HepG2 (cell line): ENCODE results near the gene SRC. TPM values are rescaled to one million over a fixed set of nuclear protein-coding genes. Genes with fewer than 3 reads are reported as not detected.

Experiments
- CREM ChIP-seq, 2 experiments: sonication (generic) in 1 of 2; formaldehyde crosslinking in 1 of 2; IDR thresholded peaks; 2 replicates each; pipeline versions ENCODE4 v1.4.0 to v1.6.1; 2016 to 2020; ENCODE audit warnings: antibody characterized with exemption in 1 of 2, mild to moderate bottlenecking in 1 of 2, missing genetic modification reagents in 1 of 2
- GLI4 ChIP-seq: sonication (generic); formaldehyde crosslinking; IDR thresholded peaks from 2 replicates; pipeline ENCODE4 v1.5.1; 2020; ENCODE audit warnings: missing genetic modification reagents, mild to moderate bottlenecking, moderate library complexity, borderline replicate concordance
- HIVEP1 ChIP-seq: sonication (generic); formaldehyde crosslinking; IDR thresholded peaks from 2 replicates; pipeline ENCODE4 v1.4.0; 2020; ENCODE audit warnings: mild to moderate bottlenecking, missing genetic modification reagents
- HNF4A ChIP-seq: sonication (generic); formaldehyde crosslinking; IDR thresholded peaks from 2 replicates; pipeline ENCODE4 v1.4.0; 2020; ENCODE audit warnings: missing genetic modification reagents
- KMT2A ChIP-seq: sonication (generic); formaldehyde crosslinking; IDR thresholded peaks from 2 replicates; pipeline ENCODE4 v1.4.0; 2020; ENCODE audit warnings: missing genetic modification reagents
- LCORL ChIP-seq, 2 experiments: fragments of 450-650 bp in 1 of 2; sonication (generic) in 1 of 2; formaldehyde crosslinking in 1 of 2; IDR thresholded peaks; 2 replicates each; pipeline versions ENCODE4 v1.5.0 to v1.6.1; 2017 to 2020; ENCODE audit warnings: antibody characterized with exemption in 1 of 2, missing genetic modification reagents in 1 of 2
- MAFK ChIP-seq, 2 experiments: IDR thresholded peaks in 1 of 2; conservative IDR thresholded peaks in 1 of 2; 2 replicates each; pipeline ENCODE4 v1.6.1; 2011; ENCODE audit warnings: improper control_type of control experiment in 2 of 2, low read length in 2 of 2
- MXD4 ChIP-seq: IDR thresholded peaks from 2 replicates; pipeline ENCODE4 v1.6.1; 2016; ENCODE audit warnings: mild to moderate bottlenecking, missing biosample characterization, missing genetic modification reagents
- NCOA2 ChIP-seq: sonication (generic); formaldehyde crosslinking; IDR thresholded peaks from 2 replicates; pipeline ENCODE4 v1.8.0; 2022; ENCODE audit warnings: inconsistent platforms
- PCBP1 ChIP-seq: fragments of 200-400 bp; formaldehyde crosslinking; IDR thresholded peaks from 2 replicates; pipeline ENCODE4 v1.6.1; 2017; ENCODE audit warnings: mild to moderate bottlenecking, low read depth, low read length, borderline replicate concordance
- PTBP1 ChIP-seq: fragments of 200-400 bp; formaldehyde crosslinking; IDR thresholded peaks from 2 replicates; pipeline ENCODE4 v1.6.1; 2018; ENCODE audit warnings: low read length, low read depth; ENCODE audit not compliant: poor library complexity, severe bottlenecking
- RBM39 ChIP-seq: fragments of 200-400 bp; formaldehyde crosslinking; IDR thresholded peaks from one replicate; pipeline ENCODE4 v1.6.1; 2018; ENCODE audit warnings: antibody characterized with exemption, mild to moderate bottlenecking, low read depth, low read length; ENCODE audit not compliant: poor library complexity, severe bottlenecking
- REXO4 ChIP-seq: sonication (generic); formaldehyde crosslinking; IDR thresholded peaks from 2 replicates; pipeline ENCODE4 v1.8.0; 2022; ENCODE audit warnings: missing genetic modification reagents, mild to moderate bottlenecking, borderline replicate concordance
- ZMYM3 ChIP-seq: sonication (generic); formaldehyde crosslinking; IDR thresholded peaks from 2 replicates; pipeline ENCODE4 v1.5.1; 2020; ENCODE audit warnings: mild to moderate bottlenecking, missing genetic modification reagents
- ZNF326 ChIP-seq: sonication (generic); formaldehyde crosslinking; IDR thresholded peaks from 2 replicates; pipeline ENCODE4 v1.4.0; 2020; ENCODE audit warnings: missing genetic modification reagents, borderline replicate concordance
- ZNF383 ChIP-seq: sonication (generic); formaldehyde crosslinking; IDR thresholded peaks from 2 replicates; pipeline ENCODE4 v1.4.0; 2020; ENCODE audit warnings: missing genetic modification reagents, mild to moderate bottlenecking, borderline replicate concordance
- ZNF780A ChIP-seq: sonication (generic); formaldehyde crosslinking; IDR thresholded peaks from 2 replicates; pipeline ENCODE4 v1.8.0; 2022; ENCODE audit warnings: mild to moderate bottlenecking, missing genetic modification reagents, moderate library complexity
- polyA plus RNA-seq, 8 experiments: library from polyadenylated mRNA; depleted of rRNA in 3 of 8; stranded (reverse) in 7 of 8; unstranded in 1 of 8; fragments of >200 nt; fragmentation: Illumina TruSeq in 4 of 8; extraction: Trizol in 4 of 8; gene quantifications; 2 replicates each; pipeline versions ENCODE4 v1.2.1 to v1.2.3, GENCODE V29; 2011 to 2016; ENCODE audit warnings: low read depth in 4 of 8, missing spikeins in 1 of 8, mixed read lengths in 1 of 8; ENCODE audit not compliant: insufficient read depth in 1 of 8
- total RNA-seq, 5 experiments: library from RNA; depleted of rRNA; stranded (reverse); fragments of >200 nt; fragmentation: Illumina TruSeq; extraction: Trizol; gene quantifications; 2 replicates each; pipeline ENCODE4 v1.2.3, GENCODE V29; 2016; ENCODE audit warnings: low read depth in 1 of 5
- TF ChIP-seq, protein P1 (sequence below): sonication (generic); formaldehyde crosslinking; IDR thresholded peaks from 2 replicates; pipeline ENCODE4 v1.4.0; 2020; ENCODE audit warnings: mild to moderate bottlenecking, missing genetic modification reagents
- TF ChIP-seq, protein P2 (sequence below): sonication (generic); formaldehyde crosslinking; IDR thresholded peaks from 2 replicates; pipeline ENCODE4 v1.8.1; 2022; ENCODE audit warnings: mild to moderate bottlenecking, missing genetic modification reagents

The SRC gene
- total and polyA plus RNA-seq, 2 of the 13 experiments (the other 11 are each of a cell fraction or from before 2014, with no cell fraction given): 54.7 to 192 TPM

DNA sequence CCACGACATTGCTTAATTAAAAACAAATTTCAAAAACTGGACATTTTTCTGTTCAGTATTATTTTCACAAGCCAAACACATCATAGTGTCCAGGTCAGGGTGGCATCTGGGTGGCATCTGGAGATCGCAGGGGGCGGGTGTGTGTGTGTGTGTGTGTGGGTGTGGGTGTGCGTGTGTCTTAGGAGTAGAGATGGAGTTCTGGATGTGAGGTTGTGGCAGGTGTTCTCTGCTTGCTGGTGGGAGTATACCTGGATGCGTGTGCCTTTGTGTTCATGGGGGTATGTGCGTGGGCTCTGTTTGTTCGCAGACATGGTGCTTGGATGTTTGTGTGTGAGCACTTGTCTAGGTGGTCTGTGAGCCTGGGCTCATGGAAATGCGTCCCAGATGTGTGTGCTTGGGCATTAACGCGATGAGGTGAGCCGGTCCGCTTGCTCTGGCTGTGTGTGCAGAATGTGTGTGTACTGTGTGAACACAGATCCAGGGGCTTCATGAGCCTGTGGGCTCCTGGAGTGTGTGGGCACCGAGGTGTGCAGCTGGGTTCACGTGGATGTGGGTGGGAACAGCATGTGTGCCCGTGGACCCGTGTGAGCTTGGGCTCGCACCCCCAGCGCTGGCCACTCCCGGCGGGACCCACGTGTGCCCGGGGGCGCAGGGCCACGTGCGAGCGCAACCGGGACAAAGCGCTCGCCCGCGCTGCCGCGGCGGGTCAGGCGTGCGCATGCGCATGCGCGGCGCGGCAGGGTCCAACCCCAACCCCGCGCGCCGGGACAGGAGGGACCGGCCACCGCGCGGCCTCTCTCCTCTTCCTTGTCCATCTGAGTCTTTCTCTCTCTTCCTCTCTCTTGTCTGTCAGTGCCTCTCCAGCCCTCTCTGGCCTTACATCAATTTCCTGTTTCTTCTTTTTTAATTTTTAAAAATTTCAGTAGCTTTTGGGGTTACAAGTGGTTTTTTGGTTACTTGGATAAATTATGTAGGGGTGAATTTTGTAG is 60.4 kb downstream of the SRC start (continued):
- TF ChIP-seq, protein P1, sequence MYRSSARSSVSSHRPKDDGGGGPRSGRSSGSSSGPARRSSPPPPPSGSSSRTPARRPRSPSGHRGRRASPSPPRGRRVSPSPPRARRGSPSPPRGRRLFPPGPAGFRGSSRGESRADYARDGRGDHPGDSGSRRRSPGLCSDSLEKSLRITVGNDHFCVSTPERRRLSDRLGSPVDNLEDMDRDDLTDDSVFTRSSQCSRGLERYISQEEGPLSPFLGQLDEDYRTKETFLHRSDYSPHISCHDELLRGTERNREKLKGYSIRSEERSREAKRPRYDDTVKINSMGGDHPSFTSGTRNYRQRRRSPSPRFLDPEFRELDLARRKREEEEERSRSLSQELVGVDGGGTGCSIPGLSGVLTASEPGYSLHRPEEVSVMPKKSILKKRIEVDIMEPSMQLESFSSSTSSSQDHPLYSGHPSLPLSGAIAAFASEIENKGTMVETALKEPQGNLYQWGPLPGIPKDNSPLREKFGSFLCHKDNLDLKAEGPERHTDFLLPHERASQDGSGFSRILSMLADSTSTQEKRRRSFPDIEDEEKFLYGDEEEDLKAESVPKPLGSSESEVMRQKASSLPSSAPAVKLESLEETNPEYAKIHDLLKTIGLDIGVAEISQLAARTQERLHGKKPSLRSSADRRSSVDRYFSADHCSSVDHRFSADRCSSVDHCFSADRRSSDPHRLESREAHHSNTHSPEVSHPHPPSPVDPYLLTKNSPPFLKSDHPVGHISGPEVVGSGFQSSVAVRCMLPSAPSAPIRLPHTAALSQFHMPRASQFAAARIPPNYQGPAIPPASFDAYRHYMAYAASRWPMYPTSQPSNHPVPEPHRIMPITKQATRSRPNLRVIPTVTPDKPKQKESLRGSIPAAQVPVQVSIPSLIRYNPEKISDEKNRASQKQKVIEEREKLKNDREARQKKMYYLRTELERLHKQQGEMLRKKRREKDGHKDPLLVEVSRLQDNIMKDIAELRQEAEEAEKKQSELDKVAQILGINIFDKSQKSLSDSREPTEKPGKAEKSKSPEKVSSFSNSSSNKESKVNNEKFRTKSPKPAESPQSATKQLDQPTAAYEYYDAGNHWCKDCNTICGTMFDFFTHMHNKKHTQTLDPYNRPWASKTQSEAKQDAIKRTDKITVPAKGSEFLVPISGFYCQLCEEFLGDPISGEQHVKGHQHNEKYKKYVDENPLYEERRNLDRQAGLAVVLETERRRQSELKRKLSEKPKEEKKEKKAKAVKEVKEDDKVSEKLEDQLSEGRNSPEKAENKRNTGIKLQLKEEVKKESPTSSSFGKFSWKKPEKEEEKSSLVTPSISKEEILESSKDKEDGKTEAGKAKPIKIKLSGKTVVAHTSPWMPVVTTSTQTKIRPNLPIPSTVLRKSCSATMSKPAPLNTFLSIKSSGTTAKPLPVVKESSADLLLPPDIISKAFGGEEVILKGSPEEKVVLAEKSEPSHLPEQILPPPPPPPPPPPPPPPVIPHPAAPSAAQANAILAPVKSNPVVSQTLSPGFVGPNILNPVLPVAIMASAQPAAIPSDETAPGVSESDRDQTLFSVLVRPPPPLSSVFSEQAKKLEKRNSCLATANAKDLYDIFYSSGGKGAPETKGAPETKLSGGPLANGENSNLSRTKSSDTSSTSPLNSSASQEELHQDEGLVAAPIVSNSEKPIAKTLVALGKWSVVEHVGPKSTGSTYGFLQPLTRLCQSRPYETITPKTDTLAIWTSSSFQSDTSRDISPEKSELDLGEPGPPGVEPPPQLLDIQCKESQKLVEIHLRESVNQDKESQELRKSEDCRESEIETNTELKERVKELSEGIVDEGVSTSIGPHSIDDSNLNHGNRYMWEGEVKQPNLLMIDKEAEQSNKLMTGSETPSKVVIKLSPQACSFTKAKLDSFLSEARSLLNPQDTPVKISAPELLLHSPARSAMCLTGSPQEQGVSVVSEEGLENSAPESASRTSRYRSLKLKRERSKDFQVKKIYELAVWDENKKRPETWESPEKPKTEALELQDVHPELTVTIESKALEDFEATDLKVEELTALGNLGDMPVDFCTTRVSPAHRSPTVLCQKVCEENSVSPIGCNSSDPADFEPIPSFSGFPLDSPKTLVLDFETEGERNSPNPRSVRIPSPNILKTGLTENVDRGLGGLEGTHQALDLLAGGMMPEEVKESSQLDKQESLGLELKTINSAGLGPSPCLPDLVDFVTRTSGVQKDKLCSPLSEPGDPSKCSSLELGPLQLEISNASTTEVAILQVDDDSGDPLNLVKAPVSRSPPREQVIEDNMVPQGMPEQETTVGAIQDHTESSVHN: peak; percentile 99
- TF ChIP-seq RBM39 (peak; percentile 83), NCOA2 (CRISPR knock-in tag) (peak; percentile 43; the same call in 1 of the 2 replicates), KMT2A (no peak), MAFK (conservative IDR thresholded peaks at IDR 0.05 in 1 of 2, IDR thresholded peaks at IDR 0.05 in 1 of 2; ENCODE audit: low read length in 2 of 2) (no peak), MXD4 (CRISPR knock-in tag) (peak; percentile 98), GLI4 (CRISPR knock-in tag) (peak; percentile 98; the same call in 1 of the 2 replicates), CREM (IDR thresholded peaks at IDR 0.05) (no peak), CREM (CRISPR knock-in tag; IDR thresholded peaks at IDR 0.05) (no peak), HIVEP1 (CRISPR knock-in tag) (peak; percentile 49; the same call in 1 of the 2 replicates), ZNF383 (CRISPR knock-in tag) (no peak), PTBP1 (no peak), REXO4 (CRISPR knock-in tag) (peak; percentile 57; the same call in 1 of the 2 replicates), HNF4A (CRISPR knock-in tag) (no peak), ZNF780A (CRISPR knock-in tag) (no peak), ZNF326 (no peak), LCORL (IDR thresholded peaks at IDR 0.05) (no peak), LCORL (CRISPR knock-in tag; IDR thresholded peaks at IDR 0.05) (0 out of 2 replicates have a peak, but pooled peaks have one; percentile 16), PCBP1 (peak; percentile 55; the same call in 1 of the 2 replicates), ZMYM3 (CRISPR knock-in tag) (no peak)
- TF ChIP-seq, protein P2, sequence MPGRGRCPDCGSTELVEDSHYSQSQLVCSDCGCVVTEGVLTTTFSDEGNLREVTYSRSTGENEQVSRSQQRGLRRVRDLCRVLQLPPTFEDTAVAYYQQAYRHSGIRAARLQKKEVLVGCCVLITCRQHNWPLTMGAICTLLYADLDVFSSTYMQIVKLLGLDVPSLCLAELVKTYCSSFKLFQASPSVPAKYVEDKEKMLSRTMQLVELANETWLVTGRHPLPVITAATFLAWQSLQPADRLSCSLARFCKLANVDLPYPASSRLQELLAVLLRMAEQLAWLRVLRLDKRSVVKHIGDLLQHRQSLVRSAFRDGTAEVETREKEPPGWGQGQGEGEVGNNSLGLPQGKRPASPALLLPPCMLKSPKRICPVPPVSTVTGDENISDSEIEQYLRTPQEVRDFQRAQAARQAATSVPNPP (CRISPR knock-in tag): peak; percentile 79; the same call in 1 of the 2 replicates
